Fibroblast of pulmonary artery (primary cell): ENCODE measurements around the gene CACNA1D.
"Not testable (repeated sequence)": the region's sequence is repeated elsewhere in the genome, so short reads cannot be mapped to it uniquely, and the experiment has no call there.

Source experiments
- DNase-seq: peaks from one replicate; pipeline ENCODE4 v3.0.0-alpha.2; 2010; ENCODE audit warnings: low read depth
- H3K4me3 ChIP-seq: replicated peaks from 2 replicates; pipeline ENCODE4 v1.5.1; 2011; ENCODE audit warnings: low read depth, mild to moderate bottlenecking, control low read depth, low read length, moderate library complexity
- CTCF ChIP-seq: IDR thresholded peaks from 2 replicates; pipeline ENCODE4 v1.5.1; 2011; ENCODE audit warnings: mild to moderate bottlenecking, control low read depth, low read length, inconsistent platforms; ENCODE audit errors: missing control alignments

The CACNA1D gene

DNA sequence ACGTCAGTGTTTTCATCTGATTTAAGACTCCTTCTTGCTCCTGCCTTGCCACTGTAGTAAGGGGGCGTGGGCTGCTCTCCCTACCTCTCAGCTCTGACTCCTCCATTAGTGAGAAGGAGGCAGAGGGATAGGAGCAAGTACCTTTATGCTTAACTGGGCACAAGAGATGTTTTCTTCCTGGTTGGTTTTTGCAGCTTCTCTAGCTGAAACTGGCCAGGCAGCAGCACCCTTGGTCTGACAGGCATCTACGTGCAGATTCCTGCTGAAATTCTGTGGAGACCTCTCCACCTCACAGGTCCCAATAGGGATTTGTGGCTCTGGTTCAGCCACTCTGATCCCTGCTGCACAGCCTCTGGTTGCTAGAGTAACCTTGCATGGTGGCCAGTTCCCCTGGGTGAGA, 132.5 kb downstream of the CACNA1D start:
- no peak overlapping the region for H3K4me3 ChIP-seq
- DNase-seq = no peak
- TF ChIP-seq CTCF = no peak

GRCh38 chr3:53628536-53629401, 134.4 kb downstream of the CACNA1D start:
- no peak for TF ChIP-seq CTCF
- DNase-seq = no peak
- H3K4me3 ChIP-seq = no peak overlapping the region

DNA sequence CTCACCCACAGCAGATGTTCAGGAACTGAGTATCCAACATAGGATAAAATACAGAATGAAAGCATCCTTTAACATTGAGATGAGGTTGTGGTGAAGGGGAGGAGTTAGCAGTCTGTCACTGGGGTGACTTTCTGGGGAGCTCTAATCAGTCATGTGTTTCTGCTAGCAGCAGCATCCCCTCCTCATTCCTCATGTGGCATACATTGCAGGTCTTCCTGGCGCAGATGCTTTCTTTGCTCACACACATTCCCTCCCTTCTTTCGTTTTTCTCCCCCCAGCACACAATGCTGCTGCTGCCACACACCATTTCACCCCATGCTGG, 135.0 kb downstream of the CACNA1D start:
- no peak for DNase-seq
- H3K4me3 ChIP-seq = no peak overlapping the region
- TF ChIP-seq CTCF = no peak

GRCh38 chr3:53630547-53630946, 136.1 kb downstream of the CACNA1D start:
- no peak overlapping the region for H3K4me3 ChIP-seq
- no peak for TF ChIP-seq CTCF
- no peak for DNase-seq

GRCh38 chr3:53633197-53633787, 138.9 kb downstream of the CACNA1D start:
- no peak for DNase-seq
- no peak for TF ChIP-seq CTCF
- H3K4me3 ChIP-seq = no peak overlapping the region

DNA sequence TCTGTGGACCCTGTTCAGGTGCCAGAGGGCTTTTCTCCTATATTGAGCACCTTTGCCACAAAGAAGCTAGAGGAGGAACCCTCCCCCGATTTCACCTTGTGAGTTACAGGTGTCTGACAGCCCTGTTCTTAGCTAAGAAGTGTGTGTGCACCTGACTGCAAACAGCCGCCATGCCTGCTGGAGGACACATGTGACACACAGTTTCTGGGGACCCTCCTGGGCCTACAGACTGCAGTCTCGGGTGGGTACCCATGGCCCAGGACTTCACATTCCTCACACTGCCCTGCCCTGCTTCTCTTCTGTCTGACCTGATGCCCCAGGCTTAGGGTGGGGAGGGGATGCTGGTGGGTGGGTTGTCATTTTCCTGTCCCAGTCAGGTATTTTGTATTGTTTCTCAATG, 140.6 kb downstream of the CACNA1D start:
- TF ChIP-seq CTCF = no peak
- H3K4me3 ChIP-seq = no peak overlapping the region
- no peak for DNase-seq

DNA sequence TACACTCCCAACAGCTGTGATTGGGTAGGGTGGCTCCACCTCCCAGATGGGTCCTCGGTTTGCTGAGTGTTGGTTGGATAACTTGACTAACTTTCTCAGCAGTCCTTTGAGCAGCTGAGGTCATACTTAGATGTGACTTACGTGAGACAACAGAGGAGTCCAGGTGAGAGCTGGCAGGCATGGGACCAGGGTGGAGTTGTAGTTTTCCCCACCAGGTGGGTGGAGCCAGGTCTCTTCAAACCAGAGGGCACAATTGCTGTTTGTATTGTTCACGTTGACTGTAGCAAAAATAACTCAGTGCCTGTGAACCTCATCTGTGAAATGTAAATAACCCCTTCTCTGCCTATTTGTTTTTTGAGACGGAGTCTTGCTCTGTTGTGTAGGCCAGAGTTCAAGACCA, 144.4 kb downstream of the CACNA1D start:
- not testable (repeated sequence) for DNase-seq, H3K4me3 ChIP-seq
